Activated CD8-positive, alpha-beta memory T cell treated with anti-CD3 and anti-CD28 coated beads for 48 hours (primary cell): ENCODE data around the gene C1QL2.

Source experiments
- DNase-seq, 3 experiments: peaks; one replicate each; pipeline ENCODE4 v3.0.0-alpha.2; 2020; ENCODE audit warnings: low read depth in 2 of 3, low spot score in 2 of 3

Gene C1QL2

GRCh38 chr2:119179991-119180390 is 21.4 kb upstream of the C1QL2 start:
- DNase-seq: no peak

- DNase-seq: no peak
Measured at GRCh38 chr2:119179202-119179601, 20.7 kb upstream of the C1QL2 start.

- no peak for DNase-seq
Measured at GRCh38 chr2:119178776-119179175, 20.2 kb upstream of the C1QL2 start.

- no peak for DNase-seq
Measured at GRCh38 chr2:119177838-119178190, 19.3 kb upstream of the C1QL2 start.

GRCh38 chr2:119177171-119177837 is 18.8 kb upstream of the C1QL2 start:
- DNase-seq: no peak

- no peak for DNase-seq
Measured at GRCh38 chr2:119175517-119175916, 17.0 kb upstream of the C1QL2 start.

- DNase-seq: no peak
Measured at GRCh38 chr2:119174993-119175347, 16.4 kb upstream of the C1QL2 start.

GRCh38 chr2:119174216-119174992 is 15.9 kb upstream of the C1QL2 start:
- DNase-seq: peak; percentile 11 to 41 (median 35)

GRCh38 chr2:119173556-119174060 is 15.1 kb upstream of the C1QL2 start:
- no peak for DNase-seq

GRCh38 chr2:119170504-119170903 is 12.0 kb upstream of the C1QL2 start:
- DNase-seq: no peak

- no peak for DNase-seq
Measured at GRCh38 chr2:119169717-119170116, 11.2 kb upstream of the C1QL2 start.

GRCh38 chr2:119160361-119160990 is 1.9 kb upstream of the C1QL2 start:
- DNase-seq: no peak

- DNase-seq: no peak
Measured at GRCh38 chr2:119157850-119158511, 570 bp downstream of the C1QL2 start.

- DNase-seq: no peak
Measured at GRCh38 chr2:119156891-119157773, 1.4 kb downstream of the C1QL2 start.

GRCh38 chr2:119156105-119156890 is 2.3 kb downstream of the C1QL2 start:
- no peak for DNase-seq

- DNase-seq: no peak
Measured at GRCh38 chr2:119155633-119156032, 2.9 kb downstream of the C1QL2 start.

GRCh38 chr2:119154076-119154475 is 4.5 kb downstream of the C1QL2 start:
- DNase-seq: no peak

GRCh38 chr2:119149611-119150010 is 8.9 kb downstream of the C1QL2 start:
- DNase-seq: no peak

- DNase-seq: no peak
Measured at GRCh38 chr2:119147776-119148715, 10.5 kb downstream of the C1QL2 start.
